ENCODE data around the gene SERINC3.

SERINC3 gene

GRCh38 chr20:44491635-44492395, 30.1 kb downstream of the SERINC3 start:
- H3K4me3 ChIP-seq (ENCODE audit: low read depth, low read length), result no peak overlapping the region
- in situ Hi-C loops (cut with HindIII; ENCODE audit: low sequenced_read_pairs), result no loop called here
- no peak for TF ChIP-seq CTCF (IDR thresholded peaks at IDR 0.05; ENCODE audit: low read depth, low read length)
- peak; percentile 42 for DNase-seq (ENCODE audit: low read depth, low spot score)

GRCh38 chr20:44489931-44490330, 31.9 kb downstream of the SERINC3 start:
- no peak overlapping the region for H3K4me3 ChIP-seq (ENCODE audit: low read depth, low read length)
- TF ChIP-seq CTCF (IDR thresholded peaks at IDR 0.05; ENCODE audit: low read depth, low read length), result no peak
- in situ Hi-C loops (cut with HindIII; ENCODE audit: low sequenced_read_pairs), result no loop called here
- no peak for DNase-seq (ENCODE audit: low read depth, low spot score)

- no peak overlapping the region for H3K4me3 ChIP-seq (ENCODE audit: low read depth, low read length)
- no peak for DNase-seq (ENCODE audit: low read depth, low spot score)
- TF ChIP-seq CTCF (IDR thresholded peaks at IDR 0.05; ENCODE audit: low read depth, low read length), result no peak
- in situ Hi-C loops (cut with HindIII; ENCODE audit: low sequenced_read_pairs), result no loop called here
These were observed 32.6 kb downstream of the SERINC3 start for GRCh38 chr20:44489223-44489622.

- no peak overlapping the region for H3K4me3 ChIP-seq (ENCODE audit: low read depth, low read length)
- TF ChIP-seq CTCF (IDR thresholded peaks at IDR 0.05; ENCODE audit: low read depth, low read length), result no peak
- no peak for DNase-seq (ENCODE audit: low read depth, low spot score)
- in situ Hi-C loops (cut with HindIII; ENCODE audit: low sequenced_read_pairs), result no loop called here
These were observed 33.3 kb downstream of the SERINC3 start for GRCh38 chr20:44488551-44488950.

- in situ Hi-C loops (cut with HindIII; ENCODE audit: low sequenced_read_pairs), result no loop called here
- no peak overlapping the region for H3K4me3 ChIP-seq (ENCODE audit: low read depth, low read length)
- TF ChIP-seq CTCF (IDR thresholded peaks at IDR 0.05; ENCODE audit: low read depth, low read length), result no peak
- no peak for DNase-seq (ENCODE audit: low read depth, low spot score)
These were observed 36.1 kb downstream of the SERINC3 start for GRCh38 chr20:44485830-44486198.

- TF ChIP-seq CTCF (IDR thresholded peaks at IDR 0.05; ENCODE audit: low read depth, low read length), result no peak
- DNase-seq (ENCODE audit: low read depth, low spot score), result no peak
- in situ Hi-C loops (cut with HindIII; ENCODE audit: low sequenced_read_pairs), result no loop called here
- no peak overlapping the region for H3K4me3 ChIP-seq (ENCODE audit: low read depth, low read length)
These were observed 36.6 kb downstream of the SERINC3 start for GRCh38 chr20:44485078-44485829.
